ENCODE data around the gene HP1BP3.

GRCh38 chr1:20725189-20726117, 61.7 kb downstream of the HP1BP3 start:
- TF ChIP-seq CTCF (IDR thresholded peaks at IDR 0.05; ENCODE audit: low read length) = no peak
- TF ChIP-seq EZH2 (IDR thresholded peaks at IDR 0.05; ENCODE audit: borderline replicate concordance, low read length) = no peak

Data from OCI-LY1 (cell line).